KG1 (cell line): ENCODE measurements around the gene MDH2.
"Not testable (repeated sequence)": the region's sequence is repeated elsewhere in the genome, so short reads cannot be mapped to it uniquely, and the experiment has no call there.

Experiments
- DNase-seq: peaks from one replicate; lab custom pipeline; 2025; lab: John Stamatoyannopoulos, UW

The MDH2 gene

GRCh38 chr7:76114742-76115141, 66.8 kb downstream of the MDH2 start:
- not testable (repeated sequence) for DNase-seq
